GM19452 (cell line): ENCODE measurements around the gene IL4I1.

ENCODE experiments used
- ATAC-seq: cut with Tn5 transposase; IDR thresholded peaks from one replicate; pipeline ENCODE4 v1.9.1; 2021; ENCODE audit not compliant: unreplicated experiment

IL4I1 gene

GRCh38 chr19:49879243-49879963 is 17.3 kb downstream of the IL4I1 start:
- ATAC-seq = no peak

GRCh38 chr19:49878744-49879070 is 18.0 kb downstream of the IL4I1 start:
- ATAC-seq = no peak

DNA sequence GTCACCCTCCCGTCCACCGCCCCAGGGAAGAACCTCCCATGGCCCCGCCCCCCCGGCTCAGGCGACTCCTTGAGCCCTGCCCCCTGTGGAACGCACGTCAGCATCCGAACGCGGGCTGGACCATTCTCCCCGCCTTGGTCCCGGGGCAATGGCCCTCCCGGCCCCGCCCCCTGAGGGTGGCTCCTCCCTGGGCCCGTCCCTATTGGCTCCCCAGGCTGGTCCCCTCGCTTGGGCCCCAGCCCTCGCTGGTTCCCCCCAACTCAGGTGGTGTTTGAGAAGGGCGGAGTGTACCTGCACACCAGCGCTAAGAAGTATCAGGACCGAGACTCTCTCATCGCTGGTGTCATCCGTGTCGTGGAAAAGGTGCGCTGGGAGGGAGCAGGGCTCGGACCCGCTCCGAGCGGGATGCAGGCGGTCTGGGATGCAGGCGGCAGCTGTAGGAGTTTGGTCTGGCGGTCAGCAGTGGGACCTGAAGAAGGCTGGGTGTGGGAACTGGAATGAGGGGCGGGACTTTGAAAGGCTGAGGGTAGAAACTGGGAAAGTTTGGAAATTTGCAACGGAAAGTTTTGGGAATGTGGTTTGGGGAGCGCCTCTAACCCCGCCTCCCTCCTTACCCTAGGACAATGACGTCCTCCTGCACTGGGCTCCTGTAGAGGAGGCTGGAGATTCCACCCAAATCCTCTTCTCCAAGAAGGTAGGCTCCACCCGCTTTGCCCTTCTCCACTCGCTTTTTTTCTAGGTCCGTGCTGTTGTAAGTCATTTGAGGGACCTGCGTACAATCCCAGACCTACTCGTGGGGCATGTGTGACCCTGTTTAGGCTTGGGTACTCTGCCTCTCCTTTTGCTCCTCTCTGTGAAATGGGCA is 18.6 kb downstream of the IL4I1 start:
- ATAC-seq = peak; percentile 47

GRCh38 chr19:49877020-49877878 is 19.4 kb downstream of the IL4I1 start, which contains the start of the genes AKT1S1 and TBC1D17:
TSS of gene AKT1S1 (minus strand) at chr19:49877355. CDS start at chr19:49873295, 4,060 bp downstream.
TSS of gene TBC1D17 (plus strand) at chr19:49877702. CDS start at chr19:49877724, 22 bp downstream.
- peak; percentile 54 for ATAC-seq

GRCh38 chr19:49876422-49877019 is 20.2 kb downstream of the IL4I1 start:
- ATAC-seq = peak; percentile 48

DNA sequence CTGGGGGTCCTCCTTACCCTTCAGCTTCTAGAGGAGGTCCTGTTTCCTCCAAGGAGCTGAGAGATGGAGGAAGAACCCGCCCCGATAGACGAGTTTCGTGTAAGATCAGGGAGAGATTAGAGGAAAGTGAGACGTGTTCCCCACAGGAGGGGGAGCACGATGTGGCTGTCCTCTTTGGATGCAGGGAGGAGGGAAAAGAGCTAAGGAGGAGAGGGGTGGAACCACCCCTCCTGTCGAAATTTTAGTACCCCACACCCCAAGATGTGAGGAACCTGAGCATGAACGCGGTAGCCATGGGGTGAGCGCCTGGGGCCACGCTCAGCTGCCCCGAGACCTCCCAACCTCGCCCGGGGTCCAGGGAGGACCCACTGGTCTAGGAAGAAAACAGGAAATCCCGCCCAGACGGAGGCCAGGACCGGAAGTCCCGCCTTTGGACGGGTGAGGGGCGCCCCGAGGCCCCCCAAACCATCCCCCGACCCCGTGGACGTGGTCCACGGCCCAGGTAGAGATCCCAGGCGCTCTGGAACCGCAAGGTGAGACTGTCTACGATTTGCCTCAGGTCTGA is 20.7 kb downstream of the IL4I1 start:
- ATAC-seq = no peak

DNA sequence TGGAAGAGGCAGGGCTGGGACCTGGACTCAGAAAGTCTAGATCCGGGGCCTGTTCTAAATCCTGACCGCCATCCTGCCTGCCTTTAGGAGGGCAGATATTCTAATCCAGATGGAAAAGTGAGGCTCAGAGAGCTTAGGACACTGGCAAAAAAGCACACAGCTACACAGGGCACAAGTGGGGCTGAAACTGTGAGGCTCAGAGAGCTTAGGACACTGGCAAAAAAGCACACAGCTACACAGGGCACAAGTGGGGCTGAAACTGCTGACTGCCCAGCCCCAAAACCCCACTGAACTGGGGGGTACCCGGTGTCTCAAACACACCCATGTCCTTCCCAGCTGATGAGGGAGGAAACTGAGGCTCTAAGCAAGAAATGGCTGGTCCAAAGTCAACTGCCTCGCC is 21.5 kb downstream of the IL4I1 start:
- no peak for ATAC-seq

- no peak for ATAC-seq
Observed at GRCh38 chr19:49874503-49875157, 22.1 kb downstream of the IL4I1 start.

DNA sequence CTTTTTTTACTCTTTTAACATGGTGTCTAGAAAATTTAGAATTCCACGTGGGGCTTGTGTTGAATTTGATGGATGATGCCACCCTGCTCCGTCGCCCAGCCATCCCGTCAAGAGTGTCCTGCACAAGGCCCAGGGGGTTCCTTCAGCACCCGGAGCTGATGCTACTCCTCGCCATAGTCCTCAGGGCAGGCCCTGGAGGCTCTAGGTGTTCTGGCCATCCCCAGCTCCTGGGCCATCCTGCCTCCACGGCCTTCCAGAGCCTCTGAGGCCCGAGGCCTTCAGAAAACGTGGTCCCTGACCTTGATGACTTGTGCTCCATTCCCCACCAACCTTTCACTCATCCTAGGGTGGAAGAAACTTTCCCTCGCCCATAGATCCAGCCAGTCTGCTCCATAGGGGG is 22.9 kb downstream of the IL4I1 start:
- no peak for ATAC-seq

GRCh38 chr19:49873129-49873521 is 23.6 kb downstream of the IL4I1 start:
- no peak for ATAC-seq

DNA sequence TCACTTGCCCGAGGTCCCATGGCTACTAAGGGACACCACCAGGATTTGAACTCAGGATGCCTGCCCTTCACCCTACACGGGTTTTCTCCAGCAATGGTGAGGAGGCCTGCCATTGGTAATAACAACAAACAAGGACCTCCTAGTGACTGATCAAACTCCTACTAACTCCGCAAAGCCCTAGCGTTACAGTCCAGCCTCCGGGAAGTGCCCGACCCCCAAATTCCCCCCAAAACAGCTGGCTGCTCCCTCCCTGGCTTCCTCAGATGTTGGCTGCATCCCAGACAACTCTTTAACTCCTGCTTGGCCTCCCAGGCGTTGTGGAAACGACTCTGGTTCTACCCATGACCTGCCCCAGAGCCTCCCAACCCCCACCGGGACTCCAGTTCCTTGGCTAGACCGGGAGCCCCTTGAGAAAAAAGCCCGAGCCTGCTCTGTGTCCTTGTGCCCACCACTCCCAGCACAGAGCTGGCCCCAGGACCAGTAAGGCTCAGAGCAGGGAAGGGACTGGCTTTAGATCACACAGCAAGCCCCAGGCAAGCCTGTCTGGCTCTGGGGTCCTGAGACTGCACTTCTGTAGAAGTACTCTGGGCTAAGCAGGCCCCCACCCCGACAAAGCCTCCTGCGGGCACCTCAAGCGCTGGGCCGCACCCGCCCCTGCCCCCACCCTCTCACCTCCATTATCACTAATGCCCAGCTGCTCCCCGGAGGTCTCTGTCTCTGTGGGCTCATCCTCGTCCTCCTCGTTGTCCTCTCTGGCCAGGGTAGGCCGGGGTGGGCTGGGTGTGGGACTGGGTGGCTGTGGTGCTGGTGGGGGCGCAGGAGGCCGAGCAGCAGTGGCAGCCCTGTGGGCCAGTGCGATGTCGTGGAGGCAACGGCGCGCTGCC is 24.2 kb downstream of the IL4I1 start:
- ATAC-seq = no peak

DNA sequence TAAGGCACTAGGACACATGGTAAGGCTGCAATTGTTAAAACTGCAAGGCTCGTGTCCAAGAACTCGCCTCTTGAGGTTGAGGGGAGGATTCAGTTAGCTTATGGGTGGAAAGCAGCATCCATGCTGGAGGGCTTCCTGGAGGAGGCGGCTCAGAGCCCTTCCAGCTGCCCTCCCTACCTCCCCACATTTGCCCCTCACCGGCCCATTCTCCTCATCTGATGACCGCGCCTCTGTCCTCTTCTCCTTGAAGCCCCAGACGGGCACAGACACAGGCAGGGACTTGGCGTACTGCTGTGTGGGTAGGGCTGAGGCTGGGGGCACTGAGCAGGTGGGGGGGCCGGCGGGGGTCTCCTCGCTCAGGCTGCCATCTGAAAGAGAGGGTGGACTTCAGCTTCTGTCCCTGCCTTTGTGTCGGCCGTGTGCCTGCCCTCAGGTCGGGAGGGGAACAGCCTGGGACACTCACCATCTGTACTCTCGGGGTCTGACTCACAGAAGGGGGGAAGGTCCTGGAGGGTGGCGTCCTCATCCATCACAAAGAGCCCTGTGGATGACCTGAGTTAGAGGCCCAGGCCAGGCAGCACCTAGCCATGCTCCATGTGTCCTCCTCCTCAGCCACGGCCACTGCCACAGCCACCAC is 25.2 kb downstream of the IL4I1 start:
- no peak for ATAC-seq

DNA sequence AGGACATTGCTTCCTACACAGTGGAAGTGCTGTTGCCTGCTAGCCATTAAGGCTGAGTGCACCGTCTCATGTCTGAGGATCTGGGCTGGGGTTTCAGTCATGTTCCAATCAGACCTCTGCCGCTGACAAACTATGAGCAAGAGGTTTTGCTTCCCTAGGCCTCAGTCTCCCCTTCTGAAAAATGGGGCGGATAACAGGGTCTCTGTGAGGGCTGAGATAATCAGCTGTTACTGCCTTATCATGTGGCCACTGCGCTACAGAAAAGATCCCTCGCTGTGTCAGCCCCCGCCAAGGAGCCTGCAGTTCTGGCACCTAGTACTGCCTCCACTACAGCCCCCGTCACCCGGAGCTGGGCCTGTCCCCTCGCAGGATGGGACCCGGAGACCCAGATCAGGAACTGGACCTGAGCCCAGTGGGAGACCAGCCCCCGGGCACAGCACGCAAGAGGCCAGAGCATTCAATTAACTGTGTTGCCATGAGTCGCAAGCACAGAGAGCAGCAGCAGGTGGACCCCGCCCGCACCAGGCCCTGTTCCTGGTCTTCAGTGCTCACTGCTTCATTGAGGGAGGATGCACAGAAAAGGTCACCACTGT is 26.3 kb downstream of the IL4I1 start:
- ATAC-seq = no peak

DNA sequence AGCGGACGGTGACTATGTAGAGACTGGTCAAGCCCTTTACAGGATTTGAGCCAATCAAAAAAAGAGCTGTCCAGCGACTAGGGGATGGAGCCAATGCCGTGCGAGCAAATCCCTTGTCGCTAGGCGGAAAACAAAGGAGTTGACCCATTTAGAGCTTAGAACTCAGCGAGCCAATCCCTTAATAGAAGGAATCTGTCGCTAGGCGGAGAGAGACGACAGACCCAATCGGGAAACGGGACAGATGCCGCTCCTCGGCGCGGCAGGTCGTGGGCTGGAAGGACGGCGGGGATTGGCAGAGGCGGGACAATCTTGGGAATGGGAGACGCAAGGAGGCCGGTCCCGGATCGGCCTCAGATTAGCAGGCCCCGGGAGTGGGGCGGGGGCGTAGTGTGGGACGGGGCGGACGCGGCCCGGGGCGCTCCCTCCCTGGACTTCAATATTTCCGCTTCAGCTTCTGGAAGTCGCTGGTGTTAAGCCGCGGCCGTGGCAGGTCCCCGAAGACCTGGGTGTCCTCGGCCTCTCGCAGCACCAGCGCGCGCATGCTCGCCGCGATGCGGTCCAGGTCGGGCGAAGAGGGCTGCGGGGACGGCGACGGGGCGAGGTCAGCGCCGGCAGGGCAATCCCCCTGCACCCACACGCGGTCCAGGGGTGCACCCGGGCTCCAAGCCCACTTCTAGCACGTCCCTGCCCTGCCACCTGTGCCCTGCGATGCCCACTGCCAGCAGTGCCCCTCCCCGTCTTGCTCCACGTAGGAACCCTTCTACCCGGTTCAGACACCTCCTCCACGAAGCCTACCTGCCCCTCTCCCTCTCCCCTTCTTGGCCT is 27.0 kb downstream of the IL4I1 start:
- peak; percentile 65 for ATAC-seq

DNA sequence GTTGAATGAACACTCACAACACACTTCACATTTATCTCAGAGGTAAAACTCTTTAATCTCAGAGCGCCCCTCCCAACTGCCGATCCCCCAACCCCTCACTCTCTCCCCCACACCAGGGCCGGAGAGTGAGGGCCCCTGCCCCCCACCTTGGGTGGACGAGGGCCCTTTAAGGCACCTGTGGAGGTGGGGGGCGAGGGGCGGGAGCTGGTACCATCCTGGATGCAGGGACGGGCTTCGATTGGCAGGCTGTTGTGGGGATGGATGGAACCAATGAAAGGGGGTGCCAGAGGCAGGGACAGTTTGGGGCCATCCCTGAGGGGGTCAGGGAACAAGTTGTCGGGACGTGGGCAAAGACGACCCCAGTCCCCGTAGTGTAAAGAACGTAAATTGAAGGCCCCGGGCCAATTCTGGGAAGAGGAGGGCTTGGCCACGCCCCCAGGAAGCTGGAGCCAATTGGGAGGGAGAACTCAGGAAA is 27.6 kb downstream of the IL4I1 start:
- ATAC-seq = peak; percentile 5

DNA sequence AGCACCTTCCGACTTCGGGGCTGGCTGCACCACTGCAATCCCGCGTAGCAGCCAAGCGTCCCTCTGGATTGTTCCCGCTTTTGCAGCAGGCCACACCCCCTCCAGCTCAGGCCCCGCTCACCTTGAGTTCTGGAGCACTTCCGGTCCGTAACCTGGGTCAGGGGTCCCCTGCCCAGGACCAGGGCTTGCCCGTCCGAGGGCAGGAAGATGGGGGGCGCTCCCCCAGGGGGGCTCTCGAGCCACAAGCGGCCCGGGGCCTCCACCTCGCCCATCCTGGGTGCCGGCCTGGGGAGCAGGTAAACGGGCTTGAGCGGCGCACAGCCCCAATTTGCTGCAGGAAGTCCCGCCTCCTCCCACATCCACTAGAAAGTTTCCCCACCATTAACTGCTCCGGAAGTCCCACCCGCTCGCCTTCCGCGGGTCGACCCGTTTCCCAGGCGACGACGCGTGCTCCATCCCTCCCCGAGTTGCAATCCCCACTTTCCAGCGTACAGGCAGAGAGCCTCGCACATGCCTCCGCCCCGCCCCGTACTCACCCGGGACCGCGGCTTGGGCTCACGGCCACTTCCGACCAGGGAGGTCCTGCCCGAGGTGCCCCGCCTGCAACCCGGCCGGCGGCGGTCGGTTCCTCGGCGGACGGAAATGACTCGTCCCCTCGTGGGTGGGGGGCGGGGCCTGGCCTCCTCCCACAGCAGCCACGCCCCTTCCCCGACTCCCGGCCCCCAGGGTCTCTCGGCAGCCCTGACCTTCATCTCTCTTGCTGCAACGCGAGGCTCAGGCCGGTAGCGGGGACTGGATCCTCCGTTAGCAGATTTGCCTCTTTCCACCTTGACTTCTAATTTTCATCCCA is 29.5 kb downstream of the IL4I1 start, which contains the start of gene PNKP:
TSS of gene PNKP (minus strand) at position 644 of the 850 bp plus-strand sequence. CDS start at position 272, 372 bp downstream.
- peak; percentile 39 for ATAC-seq
